ENCODE measurements around the gene DHX8. TPM values are rescaled to one million over a fixed set of nuclear protein-coding genes. Genes with fewer than 3 reads are reported as not detected.

DHX8 gene
- total and polyA plus RNA-seq, 2 of the 8 experiments (the other 6 are each of a cell fraction or from before 2014, with no cell fraction given) = 30.5 to 59.4 TPM

DNA sequence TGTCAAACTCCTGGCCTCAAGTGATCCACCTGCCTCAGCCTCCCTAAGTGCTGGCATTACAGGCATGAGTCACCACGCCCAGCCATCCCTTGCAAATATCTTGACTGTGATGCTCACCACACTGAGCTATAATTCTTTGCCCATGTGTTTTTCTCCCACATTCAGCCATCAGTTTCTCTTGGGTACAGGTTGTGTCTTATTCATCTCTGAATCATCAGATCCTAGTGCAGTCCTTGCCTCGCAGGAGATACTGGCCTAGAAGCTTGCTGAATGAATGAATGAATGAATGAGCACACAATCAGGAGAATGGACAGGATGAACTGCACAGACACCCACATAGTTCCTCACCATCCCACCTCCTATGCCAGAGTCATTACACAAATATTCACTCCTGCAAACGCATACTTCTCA, 86.7 kb downstream of the DHX8 start (continued):
- TF ChIP-seq, protein P1, sequence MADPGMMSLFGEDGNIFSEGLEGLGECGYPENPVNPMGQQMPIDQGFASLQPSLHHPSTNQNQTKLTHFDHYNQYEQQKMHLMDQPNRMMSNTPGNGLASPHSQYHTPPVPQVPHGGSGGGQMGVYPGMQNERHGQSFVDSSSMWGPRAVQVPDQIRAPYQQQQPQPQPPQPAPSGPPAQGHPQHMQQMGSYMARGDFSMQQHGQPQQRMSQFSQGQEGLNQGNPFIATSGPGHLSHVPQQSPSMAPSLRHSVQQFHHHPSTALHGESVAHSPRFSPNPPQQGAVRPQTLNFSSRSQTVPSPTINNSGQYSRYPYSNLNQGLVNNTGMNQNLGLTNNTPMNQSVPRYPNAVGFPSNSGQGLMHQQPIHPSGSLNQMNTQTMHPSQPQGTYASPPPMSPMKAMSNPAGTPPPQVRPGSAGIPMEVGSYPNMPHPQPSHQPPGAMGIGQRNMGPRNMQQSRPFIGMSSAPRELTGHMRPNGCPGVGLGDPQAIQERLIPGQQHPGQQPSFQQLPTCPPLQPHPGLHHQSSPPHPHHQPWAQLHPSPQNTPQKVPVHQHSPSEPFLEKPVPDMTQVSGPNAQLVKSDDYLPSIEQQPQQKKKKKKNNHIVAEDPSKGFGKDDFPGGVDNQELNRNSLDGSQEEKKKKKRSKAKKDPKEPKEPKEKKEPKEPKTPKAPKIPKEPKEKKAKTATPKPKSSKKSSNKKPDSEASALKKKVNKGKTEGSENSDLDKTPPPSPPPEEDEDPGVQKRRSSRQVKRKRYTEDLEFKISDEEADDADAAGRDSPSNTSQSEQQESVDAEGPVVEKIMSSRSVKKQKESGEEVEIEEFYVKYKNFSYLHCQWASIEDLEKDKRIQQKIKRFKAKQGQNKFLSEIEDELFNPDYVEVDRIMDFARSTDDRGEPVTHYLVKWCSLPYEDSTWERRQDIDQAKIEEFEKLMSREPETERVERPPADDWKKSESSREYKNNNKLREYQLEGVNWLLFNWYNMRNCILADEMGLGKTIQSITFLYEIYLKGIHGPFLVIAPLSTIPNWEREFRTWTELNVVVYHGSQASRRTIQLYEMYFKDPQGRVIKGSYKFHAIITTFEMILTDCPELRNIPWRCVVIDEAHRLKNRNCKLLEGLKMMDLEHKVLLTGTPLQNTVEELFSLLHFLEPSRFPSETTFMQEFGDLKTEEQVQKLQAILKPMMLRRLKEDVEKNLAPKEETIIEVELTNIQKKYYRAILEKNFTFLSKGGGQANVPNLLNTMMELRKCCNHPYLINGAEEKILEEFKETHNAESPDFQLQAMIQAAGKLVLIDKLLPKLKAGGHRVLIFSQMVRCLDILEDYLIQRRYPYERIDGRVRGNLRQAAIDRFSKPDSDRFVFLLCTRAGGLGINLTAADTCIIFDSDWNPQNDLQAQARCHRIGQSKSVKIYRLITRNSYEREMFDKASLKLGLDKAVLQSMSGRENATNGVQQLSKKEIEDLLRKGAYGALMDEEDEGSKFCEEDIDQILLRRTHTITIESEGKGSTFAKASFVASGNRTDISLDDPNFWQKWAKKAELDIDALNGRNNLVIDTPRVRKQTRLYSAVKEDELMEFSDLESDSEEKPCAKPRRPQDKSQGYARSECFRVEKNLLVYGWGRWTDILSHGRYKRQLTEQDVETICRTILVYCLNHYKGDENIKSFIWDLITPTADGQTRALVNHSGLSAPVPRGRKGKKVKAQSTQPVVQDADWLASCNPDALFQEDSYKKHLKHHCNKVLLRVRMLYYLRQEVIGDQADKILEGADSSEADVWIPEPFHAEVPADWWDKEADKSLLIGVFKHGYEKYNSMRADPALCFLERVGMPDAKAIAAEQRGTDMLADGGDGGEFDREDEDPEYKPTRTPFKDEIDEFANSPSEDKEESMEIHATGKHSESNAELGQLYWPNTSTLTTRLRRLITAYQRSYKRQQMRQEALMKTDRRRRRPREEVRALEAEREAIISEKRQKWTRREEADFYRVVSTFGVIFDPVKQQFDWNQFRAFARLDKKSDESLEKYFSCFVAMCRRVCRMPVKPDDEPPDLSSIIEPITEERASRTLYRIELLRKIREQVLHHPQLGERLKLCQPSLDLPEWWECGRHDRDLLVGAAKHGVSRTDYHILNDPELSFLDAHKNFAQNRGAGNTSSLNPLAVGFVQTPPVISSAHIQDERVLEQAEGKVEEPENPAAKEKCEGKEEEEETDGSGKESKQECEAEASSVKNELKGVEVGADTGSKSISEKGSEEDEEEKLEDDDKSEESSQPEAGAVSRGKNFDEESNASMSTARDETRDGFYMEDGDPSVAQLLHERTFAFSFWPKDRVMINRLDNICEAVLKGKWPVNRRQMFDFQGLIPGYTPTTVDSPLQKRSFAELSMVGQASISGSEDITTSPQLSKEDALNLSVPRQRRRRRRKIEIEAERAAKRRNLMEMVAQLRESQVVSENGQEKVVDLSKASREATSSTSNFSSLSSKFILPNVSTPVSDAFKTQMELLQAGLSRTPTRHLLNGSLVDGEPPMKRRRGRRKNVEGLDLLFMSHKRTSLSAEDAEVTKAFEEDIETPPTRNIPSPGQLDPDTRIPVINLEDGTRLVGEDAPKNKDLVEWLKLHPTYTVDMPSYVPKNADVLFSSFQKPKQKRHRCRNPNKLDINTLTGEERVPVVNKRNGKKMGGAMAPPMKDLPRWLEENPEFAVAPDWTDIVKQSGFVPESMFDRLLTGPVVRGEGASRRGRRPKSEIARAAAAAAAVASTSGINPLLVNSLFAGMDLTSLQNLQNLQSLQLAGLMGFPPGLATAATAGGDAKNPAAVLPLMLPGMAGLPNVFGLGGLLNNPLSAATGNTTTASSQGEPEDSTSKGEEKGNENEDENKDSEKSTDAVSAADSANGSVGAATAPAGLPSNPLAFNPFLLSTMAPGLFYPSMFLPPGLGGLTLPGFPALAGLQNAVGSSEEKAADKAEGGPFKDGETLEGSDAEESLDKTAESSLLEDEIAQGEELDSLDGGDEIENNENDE (IDR thresholded peaks at IDR 0.05; ENCODE audit: insufficient replicate concordance, low read length) = no peak

All from H1 (cell line).